D721Med (cell line): ENCODE measurements around the gene MUC5B.

Experiments used
- DNase-seq: peaks from one replicate; pipeline ENCODE4 v3.0.0; 2011; ENCODE audit warnings: low spot score; ENCODE audit not compliant: insufficient read length
- FAIRE-seq: peaks from 2 replicates; lab custom pipeline; 2011; peaks lifted over from hg19 to GRCh38; lab: Jason Lieb, UNC
- CTCF ChIP-seq: IDR thresholded peaks from 2 replicates; pipeline ENCODE4 v1.5.1; 2012; ENCODE audit warnings: mild to moderate bottlenecking, control low read depth; ENCODE audit not compliant: insufficient read depth; ENCODE audit errors: missing control alignments

MUC5B gene

GRCh38 chr11:1202154-1202775 is 20.6 kb upstream of the MUC5B start:
- DNase-seq (no peak), FAIRE-seq (no peak)
- TF ChIP-seq CTCF = no peak

GRCh38 chr11:1202776-1203504 is 19.9 kb upstream of the MUC5B start:
- FAIRE-seq (no peak), DNase-seq (peak; percentile 49)

GRCh38 chr11:1203505-1204271 is 19.2 kb upstream of the MUC5B start:
- no peak for TF ChIP-seq CTCF
- DNase-seq (no peak), FAIRE-seq (no peak)

More at GRCh38 chr11:1202776-1203504, 19.9 kb upstream of the MUC5B start:
- peak; percentile 71 for TF ChIP-seq CTCF

GRCh38 chr11:1204381-1205101 is 18.3 kb upstream of the MUC5B start:
- no peak for TF ChIP-seq CTCF
- no peak for DNase-seq
- FAIRE-seq = no peak

GRCh38 chr11:1205121-1205986 is 17.5 kb upstream of the MUC5B start:
- DNase-seq (no peak), FAIRE-seq (no peak)
- TF ChIP-seq CTCF = no peak

- FAIRE-seq = no peak
- TF ChIP-seq CTCF = no peak
- no peak for DNase-seq
Measured at GRCh38 chr11:1205987-1206331, 16.9 kb upstream of the MUC5B start.
